HG03103 (cell line): ENCODE data around the gene SLC37A1.

ENCODE experiments used
- ATAC-seq: cut with Tn5 transposase; IDR thresholded peaks from one replicate; pipeline ENCODE4 v1.9.1; 2021; ENCODE audit warnings: low read depth; ENCODE audit not compliant: unreplicated experiment

Gene SLC37A1

GRCh38 chr21:42540396-42540795 is 26.7 kb downstream of the SLC37A1 start:
- no peak for ATAC-seq

GRCh38 chr21:42541174-42541573 is 27.5 kb downstream of the SLC37A1 start:
- ATAC-seq, result no peak

- ATAC-seq, result no peak
These were observed 28.0 kb downstream of the SLC37A1 start for GRCh38 chr21:42541618-42542017.

GRCh38 chr21:42542196-42542595 is 28.5 kb downstream of the SLC37A1 start:
- no peak for ATAC-seq

- ATAC-seq, result no peak
These were observed 28.9 kb downstream of the SLC37A1 start for GRCh38 chr21:42542596-42542995.

GRCh38 chr21:42543106-42543847 is 29.6 kb downstream of the SLC37A1 start:
- ATAC-seq, result no peak

- no peak for ATAC-seq
These were observed 30.9 kb downstream of the SLC37A1 start for GRCh38 chr21:42544544-42544943.

- no peak for ATAC-seq
These were observed 31.7 kb downstream of the SLC37A1 start for GRCh38 chr21:42545317-42545716.

GRCh38 chr21:42545745-42546144 is 32.1 kb downstream of the SLC37A1 start:
- ATAC-seq, result no peak

- no peak for ATAC-seq
These were observed 32.8 kb downstream of the SLC37A1 start for GRCh38 chr21:42546433-42546832.

GRCh38 chr21:42547001-42547905 is 33.6 kb downstream of the SLC37A1 start:
- no peak for ATAC-seq

GRCh38 chr21:42547906-42548365 is 34.3 kb downstream of the SLC37A1 start:
- ATAC-seq, result no peak

GRCh38 chr21:42548687-42549406 is 35.2 kb downstream of the SLC37A1 start:
- no peak for ATAC-seq

GRCh38 chr21:42550817-42551216 is 37.2 kb downstream of the SLC37A1 start:
- no peak for ATAC-seq

- no peak for ATAC-seq
These were observed 39.0 kb downstream of the SLC37A1 start for GRCh38 chr21:42552407-42553336.

GRCh38 chr21:42553435-42553834 is 39.8 kb downstream of the SLC37A1 start:
- no peak for ATAC-seq

GRCh38 chr21:42554251-42554961 is 40.8 kb downstream of the SLC37A1 start:
- no peak for ATAC-seq

GRCh38 chr21:42555756-42556438 is 42.2 kb downstream of the SLC37A1 start:
- ATAC-seq, result no peak

- no peak for ATAC-seq
These were observed 42.8 kb downstream of the SLC37A1 start for GRCh38 chr21:42556476-42556875.
